ENCODE results near the gene PTRH1. TPM values are rescaled to one million over a fixed set of nuclear protein-coding genes. Genes with fewer than 3 reads are reported as not detected.

Gene PTRH1
- total RNA-seq, 1 experiment from 2014 or later, result 16.9 TPM

DNA sequence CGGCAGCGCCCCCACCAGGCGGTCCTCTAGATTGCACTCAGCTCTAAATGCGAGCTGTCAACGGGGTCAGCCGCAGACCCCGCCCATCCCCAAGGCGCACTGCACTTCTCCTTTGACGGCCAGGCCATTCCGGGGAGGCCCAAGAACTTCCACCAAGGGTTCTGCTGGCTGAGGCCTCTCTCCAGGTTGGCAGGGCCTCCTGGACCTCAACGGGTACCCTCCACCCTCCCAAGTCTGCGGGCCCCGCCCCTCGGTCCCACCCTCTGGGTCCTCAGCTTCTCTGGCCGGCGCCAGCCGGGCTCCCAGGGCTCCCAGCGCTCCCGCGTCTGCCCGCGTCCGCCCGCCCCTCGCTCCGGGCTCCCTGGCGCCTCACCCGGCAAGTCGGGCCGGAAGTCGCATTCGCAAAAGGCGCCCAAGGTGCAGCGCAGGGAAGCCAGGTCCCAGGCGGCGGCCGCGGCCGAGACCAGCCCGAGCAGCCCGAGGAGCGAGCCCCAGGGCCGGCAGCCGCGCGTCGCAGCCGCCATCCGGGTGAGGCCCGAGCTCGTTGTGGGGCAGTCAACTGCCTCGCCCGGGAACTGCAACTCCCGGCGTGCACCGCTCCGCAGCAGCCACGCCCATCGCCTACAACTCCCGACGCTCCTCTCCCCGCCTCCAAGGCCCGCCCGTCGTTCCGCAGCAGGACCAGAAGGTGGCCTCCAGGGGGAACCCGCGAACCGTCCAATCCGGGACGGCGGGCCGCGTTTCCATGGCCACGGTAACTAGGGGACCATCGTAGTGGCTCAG, 19.5 kb upstream of the PTRH1 start, which contains the start of gene TOR2A (continued):
- TF ChIP-seq MYBL2 (CRISPR knock-in tag; IDR thresholded peaks at IDR 0.05) (peak; percentile 62; the same call in 1 of the 2 replicates), TCF7 (CRISPR knock-in tag; IDR thresholded peaks at IDR 0.05; ENCODE audit: low read depth) (no peak), CREM (CRISPR knock-in tag; IDR thresholded peaks at IDR 0.05) (peak; percentile 66; the same call in 1 of the 2 replicates), SMAD3 (CRISPR knock-in tag; IDR thresholded peaks at IDR 0.05; ENCODE audit: borderline replicate concordance) (0 out of 2 replicates have a peak, but pooled peaks have one; percentile 24), TEAD4 (CRISPR knock-in tag; IDR thresholded peaks at IDR 0.05) (no peak), ZNF317 (CRISPR knock-in tag; IDR thresholded peaks at IDR 0.05; ENCODE audit: borderline replicate concordance, low read depth) (no peak), NR1H2 (CRISPR knock-in tag; IDR thresholded peaks at IDR 0.05) (no peak), NFE2L1 (CRISPR knock-in tag; IDR thresholded peaks at IDR 0.05) (peak; percentile 50; the same call in 1 of the 2 replicates), GABPB1 (CRISPR knock-in tag; IDR thresholded peaks at IDR 0.05) (peak; percentile 74), ZNF263 (CRISPR knock-in tag; IDR thresholded peaks at IDR 0.05; ENCODE audit: low read depth) (no peak), MXD4 (CRISPR knock-in tag; IDR thresholded peaks at IDR 0.05; ENCODE audit: borderline replicate concordance) (no peak), ZBTB21 (CRISPR knock-in tag; IDR thresholded peaks at IDR 0.05; ENCODE audit: borderline replicate concordance) (no peak), FOXK1 (CRISPR knock-in tag; IDR thresholded peaks at IDR 0.05) (peak; percentile 94), SOX15 (CRISPR knock-in tag; IDR thresholded peaks at IDR 0.05) (no peak)
- TF ChIP-seq, protein P1, sequence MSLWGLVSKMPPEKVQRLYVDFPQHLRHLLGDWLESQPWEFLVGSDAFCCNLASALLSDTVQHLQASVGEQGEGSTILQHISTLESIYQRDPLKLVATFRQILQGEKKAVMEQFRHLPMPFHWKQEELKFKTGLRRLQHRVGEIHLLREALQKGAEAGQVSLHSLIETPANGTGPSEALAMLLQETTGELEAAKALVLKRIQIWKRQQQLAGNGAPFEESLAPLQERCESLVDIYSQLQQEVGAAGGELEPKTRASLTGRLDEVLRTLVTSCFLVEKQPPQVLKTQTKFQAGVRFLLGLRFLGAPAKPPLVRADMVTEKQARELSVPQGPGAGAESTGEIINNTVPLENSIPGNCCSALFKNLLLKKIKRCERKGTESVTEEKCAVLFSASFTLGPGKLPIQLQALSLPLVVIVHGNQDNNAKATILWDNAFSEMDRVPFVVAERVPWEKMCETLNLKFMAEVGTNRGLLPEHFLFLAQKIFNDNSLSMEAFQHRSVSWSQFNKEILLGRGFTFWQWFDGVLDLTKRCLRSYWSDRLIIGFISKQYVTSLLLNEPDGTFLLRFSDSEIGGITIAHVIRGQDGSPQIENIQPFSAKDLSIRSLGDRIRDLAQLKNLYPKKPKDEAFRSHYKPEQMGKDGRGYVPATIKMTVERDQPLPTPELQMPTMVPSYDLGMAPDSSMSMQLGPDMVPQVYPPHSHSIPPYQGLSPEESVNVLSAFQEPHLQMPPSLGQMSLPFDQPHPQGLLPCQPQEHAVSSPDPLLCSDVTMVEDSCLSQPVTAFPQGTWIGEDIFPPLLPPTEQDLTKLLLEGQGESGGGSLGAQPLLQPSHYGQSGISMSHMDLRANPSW (CRISPR knock-in tag; conservative IDR thresholded peaks at IDR 0.05; ENCODE audit: low read depth), result no peak
- TF ChIP-seq, protein P2, sequence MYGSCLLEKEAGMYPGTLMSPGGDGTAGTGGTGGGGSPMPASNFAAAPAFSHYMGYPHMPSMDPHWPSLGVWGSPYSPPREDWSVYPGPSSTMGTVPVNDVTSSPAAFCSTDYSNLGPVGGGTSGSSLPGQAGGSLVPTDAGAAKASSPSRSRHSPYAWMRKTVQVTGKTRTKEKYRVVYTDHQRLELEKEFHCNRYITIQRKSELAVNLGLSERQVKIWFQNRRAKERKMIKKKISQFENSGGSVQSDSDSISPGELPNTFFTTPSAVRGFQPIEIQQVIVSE (CRISPR knock-in tag; IDR thresholded peaks at IDR 0.05; ENCODE audit: borderline replicate concordance), result no peak
- TF ChIP-seq, protein P3, sequence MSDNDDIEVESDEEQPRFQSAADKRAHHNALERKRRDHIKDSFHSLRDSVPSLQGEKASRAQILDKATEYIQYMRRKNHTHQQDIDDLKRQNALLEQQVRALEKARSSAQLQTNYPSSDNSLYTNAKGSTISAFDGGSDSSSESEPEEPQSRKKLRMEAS (CRISPR knock-in tag; IDR thresholded peaks at IDR 0.05), result no peak; the same call in 1 of the 2 replicates
- TF ChIP-seq, protein P4, sequence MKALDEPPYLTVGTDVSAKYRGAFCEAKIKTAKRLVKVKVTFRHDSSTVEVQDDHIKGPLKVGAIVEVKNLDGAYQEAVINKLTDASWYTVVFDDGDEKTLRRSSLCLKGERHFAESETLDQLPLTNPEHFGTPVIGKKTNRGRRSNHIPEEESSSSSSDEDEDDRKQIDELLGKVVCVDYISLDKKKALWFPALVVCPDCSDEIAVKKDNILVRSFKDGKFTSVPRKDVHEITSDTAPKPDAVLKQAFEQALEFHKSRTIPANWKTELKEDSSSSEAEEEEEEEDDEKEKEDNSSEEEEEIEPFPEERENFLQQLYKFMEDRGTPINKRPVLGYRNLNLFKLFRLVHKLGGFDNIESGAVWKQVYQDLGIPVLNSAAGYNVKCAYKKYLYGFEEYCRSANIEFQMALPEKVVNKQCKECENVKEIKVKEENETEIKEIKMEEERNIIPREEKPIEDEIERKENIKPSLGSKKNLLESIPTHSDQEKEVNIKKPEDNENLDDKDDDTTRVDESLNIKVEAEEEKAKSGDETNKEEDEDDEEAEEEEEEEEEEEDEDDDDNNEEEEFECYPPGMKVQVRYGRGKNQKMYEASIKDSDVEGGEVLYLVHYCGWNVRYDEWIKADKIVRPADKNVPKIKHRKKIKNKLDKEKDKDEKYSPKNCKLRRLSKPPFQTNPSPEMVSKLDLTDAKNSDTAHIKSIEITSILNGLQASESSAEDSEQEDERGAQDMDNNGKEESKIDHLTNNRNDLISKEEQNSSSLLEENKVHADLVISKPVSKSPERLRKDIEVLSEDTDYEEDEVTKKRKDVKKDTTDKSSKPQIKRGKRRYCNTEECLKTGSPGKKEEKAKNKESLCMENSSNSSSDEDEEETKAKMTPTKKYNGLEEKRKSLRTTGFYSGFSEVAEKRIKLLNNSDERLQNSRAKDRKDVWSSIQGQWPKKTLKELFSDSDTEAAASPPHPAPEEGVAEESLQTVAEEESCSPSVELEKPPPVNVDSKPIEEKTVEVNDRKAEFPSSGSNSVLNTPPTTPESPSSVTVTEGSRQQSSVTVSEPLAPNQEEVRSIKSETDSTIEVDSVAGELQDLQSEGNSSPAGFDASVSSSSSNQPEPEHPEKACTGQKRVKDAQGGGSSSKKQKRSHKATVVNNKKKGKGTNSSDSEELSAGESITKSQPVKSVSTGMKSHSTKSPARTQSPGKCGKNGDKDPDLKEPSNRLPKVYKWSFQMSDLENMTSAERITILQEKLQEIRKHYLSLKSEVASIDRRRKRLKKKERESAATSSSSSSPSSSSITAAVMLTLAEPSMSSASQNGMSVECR (CRISPR knock-in tag; IDR thresholded peaks at IDR 0.05; ENCODE audit: borderline replicate concordance), result peak; percentile 90; the same call in 1 of the 2 replicates
- TF ChIP-seq, protein P5, sequence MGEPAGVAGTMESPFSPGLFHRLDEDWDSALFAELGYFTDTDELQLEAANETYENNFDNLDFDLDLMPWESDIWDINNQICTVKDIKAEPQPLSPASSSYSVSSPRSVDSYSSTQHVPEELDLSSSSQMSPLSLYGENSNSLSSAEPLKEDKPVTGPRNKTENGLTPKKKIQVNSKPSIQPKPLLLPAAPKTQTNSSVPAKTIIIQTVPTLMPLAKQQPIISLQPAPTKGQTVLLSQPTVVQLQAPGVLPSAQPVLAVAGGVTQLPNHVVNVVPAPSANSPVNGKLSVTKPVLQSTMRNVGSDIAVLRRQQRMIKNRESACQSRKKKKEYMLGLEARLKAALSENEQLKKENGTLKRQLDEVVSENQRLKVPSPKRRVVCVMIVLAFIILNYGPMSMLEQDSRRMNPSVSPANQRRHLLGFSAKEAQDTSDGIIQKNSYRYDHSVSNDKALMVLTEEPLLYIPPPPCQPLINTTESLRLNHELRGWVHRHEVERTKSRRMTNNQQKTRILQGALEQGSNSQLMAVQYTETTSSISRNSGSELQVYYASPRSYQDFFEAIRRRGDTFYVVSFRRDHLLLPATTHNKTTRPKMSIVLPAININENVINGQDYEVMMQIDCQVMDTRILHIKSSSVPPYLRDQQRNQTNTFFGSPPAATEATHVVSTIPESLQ (CRISPR knock-in tag; IDR thresholded peaks at IDR 0.05), result no peak
- TF ChIP-seq, protein P6, sequence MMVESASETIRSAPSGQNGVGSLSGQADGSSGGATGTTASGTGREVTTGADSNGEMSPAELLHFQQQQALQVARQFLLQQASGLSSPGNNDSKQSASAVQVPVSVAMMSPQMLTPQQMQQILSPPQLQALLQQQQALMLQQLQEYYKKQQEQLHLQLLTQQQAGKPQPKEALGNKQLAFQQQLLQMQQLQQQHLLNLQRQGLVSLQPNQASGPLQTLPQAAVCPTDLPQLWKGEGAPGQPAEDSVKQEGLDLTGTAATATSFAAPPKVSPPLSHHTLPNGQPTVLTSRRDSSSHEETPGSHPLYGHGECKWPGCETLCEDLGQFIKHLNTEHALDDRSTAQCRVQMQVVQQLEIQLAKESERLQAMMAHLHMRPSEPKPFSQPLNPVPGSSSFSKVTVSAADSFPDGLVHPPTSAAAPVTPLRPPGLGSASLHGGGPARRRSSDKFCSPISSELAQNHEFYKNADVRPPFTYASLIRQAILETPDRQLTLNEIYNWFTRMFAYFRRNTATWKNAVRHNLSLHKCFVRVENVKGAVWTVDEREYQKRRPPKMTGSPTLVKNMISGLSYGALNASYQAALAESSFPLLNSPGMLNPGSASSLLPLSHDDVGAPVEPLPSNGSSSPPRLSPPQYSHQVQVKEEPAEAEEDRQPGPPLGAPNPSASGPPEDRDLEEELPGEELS (CRISPR knock-in tag; IDR thresholded peaks at IDR 0.05), result peak; percentile 13; the same call in 1 of the 2 replicates

Measured in WTC11 (cell line).